Measurements from ENCODE around the gene CAD.
"Not testable (repeated sequence)": the region's sequence is repeated elsewhere in the genome, so short reads cannot be mapped to it uniquely, and the experiment has no call there.

CAD gene

GRCh38 chr2:27265536-27265870 lies 48.3 kb downstream of the CAD start:
- Histone ChIP-seq H3K36me3 (no peaks in the 10 kb centered on the region; the same call in 1 of the 2 replicates), H3K4me1 (peaks cover 8% of the 10 kb centered on the region), H3K4me3 (ENCODE audit: low read depth, low read length) (no peak overlapping the region), H3K9me3 (peaks cover 6% of the 10 kb centered on the region), H3K27me3 (peaks cover 53% of the 10 kb centered on the region)
- no peak for DNase-seq
- TF ChIP-seq, protein P1, sequence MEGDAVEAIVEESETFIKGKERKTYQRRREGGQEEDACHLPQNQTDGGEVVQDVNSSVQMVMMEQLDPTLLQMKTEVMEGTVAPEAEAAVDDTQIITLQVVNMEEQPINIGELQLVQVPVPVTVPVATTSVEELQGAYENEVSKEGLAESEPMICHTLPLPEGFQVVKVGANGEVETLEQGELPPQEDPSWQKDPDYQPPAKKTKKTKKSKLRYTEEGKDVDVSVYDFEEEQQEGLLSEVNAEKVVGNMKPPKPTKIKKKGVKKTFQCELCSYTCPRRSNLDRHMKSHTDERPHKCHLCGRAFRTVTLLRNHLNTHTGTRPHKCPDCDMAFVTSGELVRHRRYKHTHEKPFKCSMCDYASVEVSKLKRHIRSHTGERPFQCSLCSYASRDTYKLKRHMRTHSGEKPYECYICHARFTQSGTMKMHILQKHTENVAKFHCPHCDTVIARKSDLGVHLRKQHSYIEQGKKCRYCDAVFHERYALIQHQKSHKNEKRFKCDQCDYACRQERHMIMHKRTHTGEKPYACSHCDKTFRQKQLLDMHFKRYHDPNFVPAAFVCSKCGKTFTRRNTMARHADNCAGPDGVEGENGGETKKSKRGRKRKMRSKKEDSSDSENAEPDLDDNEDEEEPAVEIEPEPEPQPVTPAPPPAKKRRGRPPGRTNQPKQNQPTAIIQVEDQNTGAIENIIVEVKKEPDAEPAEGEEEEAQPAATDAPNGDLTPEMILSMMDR (IDR thresholded peaks at IDR 0.05; ENCODE audit: low read depth, low read length), result no peak

GRCh38 chr2:27268296-27268695 lies 51.1 kb downstream of the CAD start:
- not testable (repeated sequence) for H3K4me3 ChIP-seq (ENCODE audit: low read depth, low read length); H3K9me3 ChIP-seq; DNase-seq; H3K36me3 ChIP-seq; H3K4me1 ChIP-seq
- peaks cover 25% of the 10 kb centered on the region for H3K27me3 ChIP-seq

- Histone ChIP-seq H3K4me1 (peaks cover 3% of the 10 kb centered on the region), H3K9me3 (peaks cover 6% of the 10 kb centered on the region), H3K27me3 (peaks cover 6% of the 10 kb centered on the region), H3K36me3 (no peaks in the 10 kb centered on the region; the same call in 1 of the 2 replicates), H3K4me3 (ENCODE audit: low read depth, low read length) (no peak overlapping the region)
- no peak for DNase-seq
- TF ChIP-seq, protein P1 (IDR thresholded peaks at IDR 0.05; ENCODE audit: low read depth, low read length), result no peak
Measured at GRCh38 chr2:27270131-27270530, 53.0 kb downstream of the CAD start.

- no peak overlapping the region for H3K4me3 ChIP-seq (ENCODE audit: low read depth, low read length)
- H3K9me3 ChIP-seq, result peaks cover under 1% of the 10 kb centered on the region
- DNase-seq, result no peak
- H3K4me1 ChIP-seq, result no peaks in the 10 kb centered on the region
- H3K36me3 ChIP-seq, result no peaks in the 10 kb centered on the region
- TF ChIP-seq, protein P1 (IDR thresholded peaks at IDR 0.05; ENCODE audit: low read depth, low read length), result no peak
- peaks cover 1% of the 10 kb centered on the region for H3K27me3 ChIP-seq
Measured at GRCh38 chr2:27270670-27271069, 53.5 kb downstream of the CAD start.

DNA sequence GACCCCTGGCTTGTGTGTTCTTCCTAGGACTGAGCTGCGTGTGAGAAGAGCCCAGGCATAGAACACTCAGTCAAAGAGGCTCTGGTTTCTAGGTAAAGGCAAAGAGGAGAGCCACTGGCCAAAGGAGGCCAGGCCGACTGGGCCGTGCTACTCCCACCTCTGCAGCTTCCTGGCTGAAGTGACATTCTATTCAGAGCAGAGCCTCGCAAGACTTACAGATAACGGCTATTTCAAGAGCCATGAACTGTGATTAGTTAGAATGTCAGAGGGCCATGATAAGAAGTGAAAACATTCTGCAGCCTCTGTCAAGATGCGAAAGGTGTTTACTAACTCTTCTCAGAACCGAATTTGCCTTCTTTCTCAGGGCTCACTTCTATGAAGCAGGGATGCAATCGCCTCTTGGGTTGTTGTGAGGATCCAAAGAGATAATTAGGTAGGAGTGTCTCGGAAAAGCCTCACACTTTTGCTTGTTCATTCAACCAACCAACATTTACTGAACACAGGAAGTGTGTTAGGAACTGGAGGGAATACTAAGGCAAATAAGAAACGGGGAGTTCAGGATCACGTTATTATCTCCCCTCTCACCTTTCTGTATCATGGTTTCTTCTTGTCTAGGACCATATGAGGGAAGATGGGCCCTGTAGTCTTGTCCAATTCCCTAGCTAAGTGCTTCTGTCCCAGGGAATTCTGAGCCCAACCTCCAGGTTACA lies 54.6 kb downstream of the CAD start:
- Histone ChIP-seq H3K27me3 (no peaks in the 10 kb centered on the region), H3K4me1 (no peaks in the 10 kb centered on the region), H3K36me3 (no peaks in the 10 kb centered on the region), H3K4me3 (ENCODE audit: low read depth, low read length) (no peak overlapping the region), H3K9me3 (no peaks in the 10 kb centered on the region)
- TF ChIP-seq, protein P1 (IDR thresholded peaks at IDR 0.05; ENCODE audit: low read depth, low read length), result no peak
- DNase-seq, result no peak

GRCh38 chr2:27272537-27273522 lies 55.7 kb downstream of the CAD start:
- not testable (repeated sequence) for DNase-seq; H3K27me3 ChIP-seq; H3K36me3 ChIP-seq; H3K9me3 ChIP-seq; H3K4me1 ChIP-seq; H3K4me3 ChIP-seq (ENCODE audit: low read depth, low read length)

Measured in BE2C (cell line).